ENCODE results near the gene SH3GL3.

- TF ChIP-seq CREB1 (IDR thresholded peaks at IDR 0.05; ENCODE audit: low read depth) (no peak), CEBPB (IDR thresholded peaks at IDR 0.05) (no peak), EP300 (IDR thresholded peaks at IDR 0.05; ENCODE audit: borderline replicate concordance) (no peak), YY1 (IDR thresholded peaks at IDR 0.05; ENCODE audit: low read depth) (no peak), ZBTB7A (IDR thresholded peaks at IDR 0.05; ENCODE audit: low read depth) (no peak), EGR1 (IDR thresholded peaks at IDR 0.05) (no peak), TAF1 (IDR thresholded peaks at IDR 0.05; ENCODE audit: low read depth) (no peak), TEAD4 (IDR thresholded peaks at IDR 0.05) (no peak), FOXM1 (IDR thresholded peaks at IDR 0.05; ENCODE audit: borderline replicate concordance, low read depth) (no peak), MAX (IDR thresholded peaks at IDR 0.05) (no peak), NFIC (IDR thresholded peaks at IDR 0.05) (no peak), RAD21 (IDR thresholded peaks at IDR 0.05; ENCODE audit: low read depth) (no peak), TCF12 (IDR thresholded peaks at IDR 0.05; ENCODE audit: low read depth) (no peak)
- TF ChIP-seq, protein P1, sequence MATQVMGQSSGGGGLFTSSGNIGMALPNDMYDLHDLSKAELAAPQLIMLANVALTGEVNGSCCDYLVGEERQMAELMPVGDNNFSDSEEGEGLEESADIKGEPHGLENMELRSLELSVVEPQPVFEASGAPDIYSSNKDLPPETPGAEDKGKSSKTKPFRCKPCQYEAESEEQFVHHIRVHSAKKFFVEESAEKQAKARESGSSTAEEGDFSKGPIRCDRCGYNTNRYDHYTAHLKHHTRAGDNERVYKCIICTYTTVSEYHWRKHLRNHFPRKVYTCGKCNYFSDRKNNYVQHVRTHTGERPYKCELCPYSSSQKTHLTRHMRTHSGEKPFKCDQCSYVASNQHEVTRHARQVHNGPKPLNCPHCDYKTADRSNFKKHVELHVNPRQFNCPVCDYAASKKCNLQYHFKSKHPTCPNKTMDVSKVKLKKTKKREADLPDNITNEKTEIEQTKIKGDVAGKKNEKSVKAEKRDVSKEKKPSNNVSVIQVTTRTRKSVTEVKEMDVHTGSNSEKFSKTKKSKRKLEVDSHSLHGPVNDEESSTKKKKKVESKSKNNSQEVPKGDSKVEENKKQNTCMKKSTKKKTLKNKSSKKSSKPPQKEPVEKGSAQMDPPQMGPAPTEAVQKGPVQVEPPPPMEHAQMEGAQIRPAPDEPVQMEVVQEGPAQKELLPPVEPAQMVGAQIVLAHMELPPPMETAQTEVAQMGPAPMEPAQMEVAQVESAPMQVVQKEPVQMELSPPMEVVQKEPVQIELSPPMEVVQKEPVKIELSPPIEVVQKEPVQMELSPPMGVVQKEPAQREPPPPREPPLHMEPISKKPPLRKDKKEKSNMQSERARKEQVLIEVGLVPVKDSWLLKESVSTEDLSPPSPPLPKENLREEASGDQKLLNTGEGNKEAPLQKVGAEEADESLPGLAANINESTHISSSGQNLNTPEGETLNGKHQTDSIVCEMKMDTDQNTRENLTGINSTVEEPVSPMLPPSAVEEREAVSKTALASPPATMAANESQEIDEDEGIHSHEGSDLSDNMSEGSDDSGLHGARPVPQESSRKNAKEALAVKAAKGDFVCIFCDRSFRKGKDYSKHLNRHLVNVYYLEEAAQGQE (IDR thresholded peaks at IDR 0.05; ENCODE audit: low read depth) = no peak
These were observed 205.6 kb downstream of the SH3GL3 start for GRCh38 chr15:83652626-83653204.

Measured in Ishikawa (cell line).